ENCODE measurements around the gene HEY2.

DNA sequence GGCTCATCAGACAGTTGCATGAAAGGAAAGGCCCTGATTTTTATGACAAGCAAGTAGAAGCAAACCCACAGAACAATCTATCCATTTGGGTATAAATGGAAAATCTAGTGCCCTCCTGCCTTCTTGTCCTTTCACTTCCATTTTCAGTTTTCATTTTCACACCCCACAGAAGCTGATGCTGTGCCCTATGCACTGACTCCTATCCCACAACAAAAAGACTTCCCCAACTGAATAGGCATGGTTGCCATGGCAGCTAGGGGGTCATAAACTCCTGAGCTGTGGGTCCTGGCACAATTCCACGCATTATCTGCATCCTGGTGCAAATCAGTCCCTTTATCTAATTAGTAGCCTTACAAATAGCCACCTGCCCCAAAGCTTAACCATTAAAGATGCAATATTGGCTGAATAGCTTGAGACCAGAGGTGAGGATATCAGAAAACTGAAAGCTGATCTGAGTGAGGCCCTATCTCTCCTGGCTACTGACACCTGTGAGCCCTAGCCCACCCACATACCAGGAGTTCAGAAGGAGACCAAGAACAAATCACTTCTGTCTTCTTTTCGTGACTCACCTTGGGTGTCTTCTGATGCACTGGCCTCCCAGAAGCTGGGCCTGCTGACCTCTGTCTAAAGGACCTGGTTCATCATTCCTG, 34.9 kb upstream of the HEY2 start:
- TF ChIP-seq, protein P1, sequence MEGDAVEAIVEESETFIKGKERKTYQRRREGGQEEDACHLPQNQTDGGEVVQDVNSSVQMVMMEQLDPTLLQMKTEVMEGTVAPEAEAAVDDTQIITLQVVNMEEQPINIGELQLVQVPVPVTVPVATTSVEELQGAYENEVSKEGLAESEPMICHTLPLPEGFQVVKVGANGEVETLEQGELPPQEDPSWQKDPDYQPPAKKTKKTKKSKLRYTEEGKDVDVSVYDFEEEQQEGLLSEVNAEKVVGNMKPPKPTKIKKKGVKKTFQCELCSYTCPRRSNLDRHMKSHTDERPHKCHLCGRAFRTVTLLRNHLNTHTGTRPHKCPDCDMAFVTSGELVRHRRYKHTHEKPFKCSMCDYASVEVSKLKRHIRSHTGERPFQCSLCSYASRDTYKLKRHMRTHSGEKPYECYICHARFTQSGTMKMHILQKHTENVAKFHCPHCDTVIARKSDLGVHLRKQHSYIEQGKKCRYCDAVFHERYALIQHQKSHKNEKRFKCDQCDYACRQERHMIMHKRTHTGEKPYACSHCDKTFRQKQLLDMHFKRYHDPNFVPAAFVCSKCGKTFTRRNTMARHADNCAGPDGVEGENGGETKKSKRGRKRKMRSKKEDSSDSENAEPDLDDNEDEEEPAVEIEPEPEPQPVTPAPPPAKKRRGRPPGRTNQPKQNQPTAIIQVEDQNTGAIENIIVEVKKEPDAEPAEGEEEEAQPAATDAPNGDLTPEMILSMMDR (IDR thresholded peaks at IDR 0.05) = no peak
- no peak for TF ChIP-seq EZH2 (IDR thresholded peaks at IDR 0.05; ENCODE audit: borderline replicate concordance, insufficient read depth, low read depth, low read length, poor library complexity, severe bottlenecking)
